K562 (cell line): ENCODE data around the gene SLC8A2. TPM values are rescaled to one million over a fixed set of nuclear protein-coding genes. Genes with fewer than 3 reads are reported as not detected.

ENCODE experiments used
- ATAC-seq: fragments of 200-7000 bp; cut with Tn5 transposase; 3 replicates; pipeline ENCODE4 v1.9.1; 2020; ENCODE audit warnings: moderate library complexity
- BruUV-seq: library from RNA; stranded (reverse); fragments of 400-500 nt; replicated peaks from 2 replicates; lab custom pipeline; 2021; lab: Mats Ljungman, UMichigan
- CTCF ChIA-PET: fragments of 300-600 bp; formaldehyde crosslinking; extraction: SDS; loops from one replicate; lab custom pipeline; 2021; ENCODE audit warnings: low intra/inter-chr PET ratio; lab: Yijun Ruan, JAX
- POLR2A ChIA-PET: fragments of 300-600, 350-650 bp; sonication (Branson Sonifier 250); formaldehyde crosslinking; extraction: SDS; loops from one replicate; lab custom pipeline; 2021; ENCODE audit warnings: antibody characterized with exemption, inconsistent platforms; lab: Yijun Ruan, JAX
- DNase-seq, 4 experiments: peaks; one replicate each; pipeline versions ENCODE4 v3.0.0 to v3.0.0-alpha.2; 2011 to 2018; ENCODE audit warnings: low spot score in 3 of 4, mixed read lengths in 3 of 4; ENCODE audit errors: extremely low read depth in 1 of 4
- FAIRE-seq: peaks from 2 replicates; lab custom pipeline; 2011; peaks lifted over from hg19 to GRCh38; lab: Jason Lieb, UNC
- H2AFZ ChIP-seq: 2 replicates; pipeline ENCODE4 v1.6.0; 2011; ENCODE audit warnings: low read depth, low read length, control low read depth, inconsistent platforms
- H3K27ac ChIP-seq: fragments of 200-600 bp; 3 replicates; pipeline ENCODE4 v1.8.0; 2011; ENCODE audit warnings: low read depth, mild to moderate bottlenecking, control low read depth, inconsistent platforms, low read length, moderate library complexity, mixed read lengths; ENCODE audit errors: extremely low read depth
- H3K27me3 ChIP-seq, 2 experiments: fragments of 300-600 bp in 1 of 2; 2 replicates in 1 of 2; 3 replicates in 1 of 2; pipeline versions ENCODE4 v1.6.0 to v1.8.0; 2011; ENCODE audit warnings: inconsistent platforms in 2 of 2, low read length in 2 of 2, mild to moderate bottlenecking in 1 of 2, mixed read lengths in 1 of 2, moderate library complexity in 1 of 2; ENCODE audit not compliant: control insufficient read depth in 2 of 2, insufficient read depth in 2 of 2
- H3K36me3 ChIP-seq: fragments of 300-600 bp; 3 replicates; pipeline ENCODE4 v1.8.0; 2011; ENCODE audit warnings: mild to moderate bottlenecking, low read length, inconsistent platforms; ENCODE audit not compliant: control insufficient read depth, insufficient read depth
- H3K4me1 ChIP-seq, 2 experiments: fragments of 200-600 bp in 1 of 2; replicated peaks in 1 of 2; 2 replicates in 1 of 2; 3 replicates in 1 of 2; pipeline versions ENCODE4 v1.5.1 to v1.8.0; 2011; ENCODE audit warnings: inconsistent platforms in 2 of 2, low read length in 2 of 2, mild to moderate bottlenecking in 1 of 2, mixed read lengths in 1 of 2, moderate library complexity in 1 of 2; ENCODE audit not compliant: control insufficient read depth in 2 of 2, insufficient read depth in 2 of 2
- H3K4me2 ChIP-seq: 2 replicates; pipeline ENCODE4 v1.6.1; 2011; ENCODE audit warnings: low read length, control low read depth, inconsistent platforms, mixed read lengths; ENCODE audit not compliant: insufficient read depth
- H3K4me3 ChIP-seq: fragments of 200-600 bp; sonication (generic), shearing (Covaris generic); 2 replicates; pipeline ENCODE4 v1.5.1; 2016; ENCODE audit warnings: control low read depth, inconsistent platforms
- H3K79me2 ChIP-seq: fragments of 200-600 bp; 3 replicates; pipeline ENCODE4 v1.8.0; 2011; ENCODE audit warnings: low read length, inconsistent platforms; ENCODE audit not compliant: control insufficient read depth, insufficient read depth
- H3K9ac ChIP-seq, 2 experiments: 2 replicates each; pipeline versions ENCODE4 v1.6.0 to v1.6.1; 2011; ENCODE audit warnings: low read depth in 2 of 2, low read length in 2 of 2, control low read depth in 1 of 2, inconsistent platforms in 1 of 2, mild to moderate bottlenecking in 1 of 2, mixed read lengths in 1 of 2; ENCODE audit not compliant: insufficient read depth in 1 of 2
- H3K9me1 ChIP-seq: one replicate; pipeline ENCODE4 v1.6.0; 2011; ENCODE audit warnings: inconsistent platforms, mild to moderate bottlenecking, low read length, moderate library complexity; ENCODE audit not compliant: control insufficient read depth, insufficient read depth
- H3K9me3 ChIP-seq: replicated peaks from 2 replicates; pipeline ENCODE4 v1.5.1; 2011; ENCODE audit warnings: low read depth, low read length, inconsistent platforms; ENCODE audit not compliant: control insufficient read depth, insufficient read depth
- H4K20me1 ChIP-seq: replicated peaks from 2 replicates; pipeline ENCODE4 v1.6.1; 2011; ENCODE audit warnings: low read length, inconsistent platforms, mixed read lengths; ENCODE audit not compliant: control insufficient read depth, insufficient read depth
- BCOR ChIP-seq: fragments of 450-650 bp; IDR thresholded peaks from 2 replicates; pipeline ENCODE4 v1.6.1; 2016
- CBX8 ChIP-seq: fragments of 200-600 bp; sonication (generic); IDR thresholded peaks from 2 replicates; pipeline ENCODE4 v1.6.1; 2012; ENCODE audit warnings: borderline replicate concordance, mixed run types, low read depth, mild to moderate bottlenecking, moderate library complexity, mixed read lengths, low read length, control low read depth, inconsistent platforms; ENCODE audit not compliant: poor library complexity, severe bottlenecking; ENCODE audit errors: extremely low read depth
- ETS2 ChIP-seq: IDR thresholded peaks from 2 replicates; pipeline ENCODE4 v1.6.1; 2016; ENCODE audit warnings: borderline replicate concordance, missing genetic modification characterization, mild to moderate bottlenecking, moderate library complexity, missing compliant biosample characterization; ENCODE audit not compliant: poor library complexity, severe bottlenecking
- HDAC2 ChIP-seq: fragments of 450-650 bp; IDR thresholded peaks from 2 replicates; pipeline ENCODE4 v1.6.1; 2016; ENCODE audit warnings: mild to moderate bottlenecking
- KAT7 ChIP-seq: sonication (generic); formaldehyde crosslinking; IDR thresholded peaks from 2 replicates; pipeline ENCODE4 v1.8.0; 2022; ENCODE audit warnings: missing genetic modification reagents, mild to moderate bottlenecking, borderline replicate concordance
- PTBP1 ChIP-seq: fragments of 200-400 bp; formaldehyde crosslinking; IDR thresholded peaks from 2 replicates; pipeline ENCODE4 v1.6.1; 2017; ENCODE audit warnings: low read depth, low read length
- RBM25 ChIP-seq: fragments of 200-400 bp; formaldehyde crosslinking; IDR thresholded peaks from 2 replicates; pipeline ENCODE4 v1.6.1; 2018; ENCODE audit warnings: low read length, low read depth, moderate library complexity; ENCODE audit not compliant: severe bottlenecking
- RFX7 ChIP-seq: fragments of 250-450 bp; sonication (Bioruptor Pico); IDR thresholded peaks from 2 replicates; pipeline ENCODE4 v1.5.1; 2021; ENCODE audit warnings: mild to moderate bottlenecking
- SMAD1 ChIP-seq: fragments of 150-350 bp; IDR thresholded peaks from 2 replicates; pipeline ENCODE4 v1.6.1; 2014; ENCODE audit warnings: low read length, low read depth; ENCODE audit not compliant: partially characterized antibody
- WGBS: fragments of 100-300 bp; shearing (Covaris generic); methylation state at CpG from one replicate; pipeline ENCODE4 v1.1.6; 2016; ENCODE audit warnings: low coverage, mixed read lengths; ENCODE audit not compliant: insufficient coverage; ENCODE audit errors: missing lambda C conversion rate; 5-methylcytosine and 5-hydroxymethylcytosine counted together
- in situ Hi-C: fragments of 300-500 bp; cut with MboI; formaldehyde crosslinking; loops from 4 replicates; pipeline ENCODE4 v1.15.0; 2018; ENCODE audit warnings: inconsistent platforms, mixed read lengths
- intact Hi-C: fragments of 100-400 bp; cut with micrococcal nuclease; formaldehyde crosslinking; loops from 2 replicates; pipeline ENCODE4 v1.14.2; 2022
- polyA plus RNA-seq, 8 experiments: library from polyadenylated mRNA; depleted of rRNA in 4 of 8; stranded (reverse) in 5 of 8; unstranded in 3 of 8; fragments of >200 nt; fragmentation: Nextera tagmentation in 2 of 8; fragmentation: Illumina TruSeq in 1 of 8; extraction: Ambion mirVana in 2 of 8; extraction: Trizol in 1 of 8; gene quantifications; 2 replicates each; pipeline versions ENCODE4 v1.2.1 to v1.2.3, GENCODE V29; 2011 to 2014; ENCODE audit warnings: inconsistent platforms in 1 of 8, missing spikeins in 1 of 8
- total RNA-seq, 7 experiments: library from RNA; depleted of rRNA in 6 of 7; stranded (reverse); fragments of >200 nt in 6 of 7; fragmentation: Illumina TruSeq in 2 of 7; extraction: Trizol in 2 of 7; gene quantifications; 2 replicates each; pipeline versions ENCODE4 v1.2.1 to v1.2.3, GENCODE V29; 2011 to 2021; ENCODE audit warnings: low replicate concordance in 1 of 7
- TF ChIP-seq, protein P1 (sequence below): sonication (generic); formaldehyde crosslinking; IDR thresholded peaks from 2 replicates; pipeline ENCODE4 v1.8.0; 2022; ENCODE audit warnings: mild to moderate bottlenecking, missing genetic modification reagents
- TF ChIP-seq, protein P2 (sequence below): IDR thresholded peaks from 3 replicates; pipeline ENCODE4 v1.6.1; 2011; ENCODE audit warnings: borderline replicate concordance, mild to moderate bottlenecking, moderate library complexity; ENCODE audit not compliant: insufficient read length; ENCODE audit errors: extremely low read depth
- TF ChIP-seq, protein P3 (sequence below), 2 experiments: IDR thresholded peaks; 2 replicates each; pipeline ENCODE4 v1.6.1; 2011; ENCODE audit warnings: borderline replicate concordance in 1 of 2, control low read depth in 1 of 2, low read depth in 1 of 2, low read length in 1 of 2, mild to moderate bottlenecking in 1 of 2, mixed read lengths in 1 of 2, moderate library complexity in 1 of 2; ENCODE audit not compliant: insufficient read depth in 1 of 2, insufficient read length in 1 of 2, poor library complexity in 1 of 2, severe bottlenecking in 1 of 2; ENCODE audit errors: extremely low read depth in 1 of 2
- TF ChIP-seq, protein P4 (sequence below): IDR thresholded peaks from 2 replicates; pipeline ENCODE4 v1.6.1; 2014; ENCODE audit warnings: antibody characterized with exemption

SLC8A2 gene
- total and polyA plus RNA-seq, 9 of the 15 experiments (the other 6 are each of a cell fraction or from before 2014, with no cell fraction given) = 0.07 to 0.66 (median 0.24) TPM; not detected in 3

DNA sequence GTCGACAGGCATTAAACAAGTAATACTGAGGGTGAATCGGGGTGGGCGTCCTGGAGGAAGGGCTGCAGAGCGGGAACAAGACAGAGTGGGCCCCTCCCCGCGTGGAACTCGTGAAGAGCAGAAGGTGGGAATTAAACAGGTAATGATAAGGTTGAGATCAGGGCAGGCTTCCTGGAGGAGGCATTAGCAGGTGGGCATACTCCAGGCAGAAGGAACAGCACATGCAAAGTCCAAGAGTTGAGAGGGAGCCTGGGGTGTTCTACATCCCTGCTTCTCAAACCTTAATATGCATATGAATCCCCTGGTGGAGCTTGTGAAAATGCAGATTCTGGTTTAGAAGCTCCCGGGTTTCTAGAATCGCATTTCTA is 23.3 kb downstream of the SLC8A2 start:
- Histone ChIP-seq H3K4me2 (no peak overlapping the region), H3K9me3 (no peaks in the 10 kb centered on the region), H3K36me3 (no peaks in the 10 kb centered on the region), H3K9ac (peak overlapping the region in 1 of 2 experiments; percentile 83; a peak in 1 of 4 replicates), H3K27me3 (peaks cover 16 to 41% of the 10 kb centered on the region in 2 experiments; a peak in 4 of 5 replicates), H3K79me2 (no peaks in the 10 kb centered on the region), H3K27ac (no peak overlapping the region), H3K4me3 (no peak overlapping the region), H2AFZ (peak overlapping the region; percentile 94; the same call in 1 of the 2 replicates), H3K4me1 (peaks cover 13 to 39% of the 10 kb centered on the region in 2 experiments; a peak in 4 of 5 replicates), H3K9me1 (peaks cover 5% of the 10 kb centered on the region), H4K20me1 (peaks cover 7% of the 10 kb centered on the region; the same call in 1 of the 2 replicates)
- ATAC-seq (no peak), FAIRE-seq (no peak), DNase-seq (no peak)
- intact Hi-C loops = loop anchor here (10.0 kb wide), 1 partner anchor 156 kb away; the partner anchor contains the start of gene BICRA
- in situ Hi-C loops = no loop called here
- ChIA-PET POLR2A (interaction anchor here (0.9 to 1.5 kb wide), 4 partner anchors 10 to 65 kb away, joined by 3 to 7 read pairs (median 4); no protein-coding TSS in a partner anchor), CTCF (no interaction called here)
- BruUV-seq = no TSS peak
- 23% methylated on average over 9 of the region's 9 CpGs for WGBS
- TF ChIP-seq ETS2 (tag) (no peak), KAT7 (CRISPR knock-in tag) (no peak), SMAD1 (no peak), CBX8 (no peak), RBM25 (peak; percentile 97), RFX7 (no peak), PTBP1 (peak; percentile 54; the same call in 1 of the 2 replicates), BCOR (peak; percentile 93), HDAC2 (0 out of 2 replicates have a peak, but pooled peaks have one; percentile 53)
- TF ChIP-seq, protein P1, sequence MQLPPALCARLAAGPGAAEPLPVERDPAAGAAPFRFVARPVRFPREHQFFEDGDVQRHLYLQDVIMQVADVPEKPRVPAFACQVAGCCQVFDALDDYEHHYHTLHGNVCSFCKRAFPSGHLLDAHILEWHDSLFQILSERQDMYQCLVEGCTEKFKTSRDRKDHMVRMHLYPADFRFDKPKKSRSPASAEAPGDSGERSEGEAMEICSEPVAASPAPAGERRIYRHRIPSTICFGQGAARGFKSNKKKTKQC = no peak
- TF ChIP-seq, protein P2, sequence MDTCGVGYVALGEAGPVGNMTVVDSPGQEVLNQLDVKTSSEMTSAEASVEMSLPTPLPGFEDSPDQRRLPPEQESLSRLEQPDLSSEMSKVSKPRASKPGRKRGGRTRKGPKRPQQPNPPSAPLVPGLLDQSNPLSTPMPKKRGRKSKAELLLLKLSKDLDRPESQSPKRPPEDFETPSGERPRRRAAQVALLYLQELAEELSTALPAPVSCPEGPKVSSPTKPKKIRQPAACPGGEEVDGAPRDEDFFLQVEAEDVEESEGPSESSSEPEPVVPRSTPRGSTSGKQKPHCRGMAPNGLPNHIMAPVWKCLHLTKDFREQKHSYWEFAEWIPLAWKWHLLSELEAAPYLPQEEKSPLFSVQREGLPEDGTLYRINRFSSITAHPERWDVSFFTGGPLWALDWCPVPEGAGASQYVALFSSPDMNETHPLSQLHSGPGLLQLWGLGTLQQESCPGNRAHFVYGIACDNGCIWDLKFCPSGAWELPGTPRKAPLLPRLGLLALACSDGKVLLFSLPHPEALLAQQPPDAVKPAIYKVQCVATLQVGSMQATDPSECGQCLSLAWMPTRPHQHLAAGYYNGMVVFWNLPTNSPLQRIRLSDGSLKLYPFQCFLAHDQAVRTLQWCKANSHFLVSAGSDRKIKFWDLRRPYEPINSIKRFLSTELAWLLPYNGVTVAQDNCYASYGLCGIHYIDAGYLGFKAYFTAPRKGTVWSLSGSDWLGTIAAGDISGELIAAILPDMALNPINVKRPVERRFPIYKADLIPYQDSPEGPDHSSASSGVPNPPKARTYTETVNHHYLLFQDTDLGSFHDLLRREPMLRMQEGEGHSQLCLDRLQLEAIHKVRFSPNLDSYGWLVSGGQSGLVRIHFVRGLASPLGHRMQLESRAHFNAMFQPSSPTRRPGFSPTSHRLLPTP = peak; percentile 10
- TF ChIP-seq, protein P3, sequence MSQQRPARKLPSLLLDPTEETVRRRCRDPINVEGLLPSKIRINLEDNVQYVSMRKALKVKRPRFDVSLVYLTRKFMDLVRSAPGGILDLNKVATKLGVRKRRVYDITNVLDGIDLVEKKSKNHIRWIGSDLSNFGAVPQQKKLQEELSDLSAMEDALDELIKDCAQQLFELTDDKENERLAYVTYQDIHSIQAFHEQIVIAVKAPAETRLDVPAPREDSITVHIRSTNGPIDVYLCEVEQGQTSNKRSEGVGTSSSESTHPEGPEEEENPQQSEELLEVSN (IDR thresholded peaks at IDR 0.05; ENCODE audit: borderline replicate concordance in 1 of 2, extremely low read depth in 1 of 2, insufficient read depth in 1 of 2, insufficient read length in 1 of 2, low read depth in 1 of 2, low read length in 1 of 2, poor library complexity in 1 of 2, severe bottlenecking in 1 of 2) = peak in 1 of 2 experiments; percentile 37
- TF ChIP-seq, protein P4, sequence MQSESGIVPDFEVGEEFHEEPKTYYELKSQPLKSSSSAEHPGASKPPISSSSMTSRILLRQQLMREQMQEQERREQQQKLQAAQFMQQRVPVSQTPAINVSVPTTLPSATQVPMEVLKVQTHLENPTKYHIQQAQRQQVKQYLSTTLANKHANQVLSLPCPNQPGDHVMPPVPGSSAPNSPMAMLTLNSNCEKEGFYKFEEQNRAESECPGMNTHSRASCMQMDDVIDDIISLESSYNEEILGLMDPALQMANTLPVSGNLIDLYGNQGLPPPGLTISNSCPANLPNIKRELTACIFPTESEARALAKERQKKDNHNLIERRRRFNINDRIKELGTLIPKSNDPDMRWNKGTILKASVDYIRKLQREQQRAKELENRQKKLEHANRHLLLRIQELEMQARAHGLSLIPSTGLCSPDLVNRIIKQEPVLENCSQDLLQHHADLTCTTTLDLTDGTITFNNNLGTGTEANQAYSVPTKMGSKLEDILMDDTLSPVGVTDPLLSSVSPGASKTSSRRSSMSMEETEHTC = no peak
